Ramos (cell line): ENCODE results near the gene CSRNP3.
"Not testable (repeated sequence)": the region's sequence is repeated elsewhere in the genome, so short reads cannot be mapped to it uniquely, and the experiment has no call there.

Experiments used
- in situ Hi-C: fragments of 300-500 bp; cut with MboI; formaldehyde crosslinking; loops from one replicate; pipeline ENCODE4 v1.14.3; 2022; ENCODE audit warnings: low sequenced_read_pairs; ENCODE audit not compliant: unreplicated experiment

The CSRNP3 gene

DNA sequence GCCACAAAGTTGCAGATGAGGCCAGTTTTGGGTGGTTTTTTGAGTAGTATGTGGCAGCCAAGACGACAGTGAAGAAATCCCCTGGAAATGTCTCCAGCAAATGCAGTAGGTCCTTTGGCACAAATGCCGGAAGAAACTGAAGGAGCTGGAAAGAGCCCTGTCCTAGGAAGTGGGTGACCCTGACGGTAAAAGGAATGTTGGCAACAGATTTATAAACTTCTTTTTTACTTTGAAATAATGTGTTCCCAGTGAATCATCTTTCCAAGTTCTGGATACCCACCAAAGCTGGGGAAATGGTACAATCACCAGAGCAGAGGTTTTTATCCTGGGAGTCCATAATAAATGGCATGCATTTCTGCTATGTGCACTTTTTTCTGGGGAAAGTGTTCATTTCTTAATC lies 112.9 kb downstream of the CSRNP3 start:
- in situ Hi-C loops = no loop called here

DNA sequence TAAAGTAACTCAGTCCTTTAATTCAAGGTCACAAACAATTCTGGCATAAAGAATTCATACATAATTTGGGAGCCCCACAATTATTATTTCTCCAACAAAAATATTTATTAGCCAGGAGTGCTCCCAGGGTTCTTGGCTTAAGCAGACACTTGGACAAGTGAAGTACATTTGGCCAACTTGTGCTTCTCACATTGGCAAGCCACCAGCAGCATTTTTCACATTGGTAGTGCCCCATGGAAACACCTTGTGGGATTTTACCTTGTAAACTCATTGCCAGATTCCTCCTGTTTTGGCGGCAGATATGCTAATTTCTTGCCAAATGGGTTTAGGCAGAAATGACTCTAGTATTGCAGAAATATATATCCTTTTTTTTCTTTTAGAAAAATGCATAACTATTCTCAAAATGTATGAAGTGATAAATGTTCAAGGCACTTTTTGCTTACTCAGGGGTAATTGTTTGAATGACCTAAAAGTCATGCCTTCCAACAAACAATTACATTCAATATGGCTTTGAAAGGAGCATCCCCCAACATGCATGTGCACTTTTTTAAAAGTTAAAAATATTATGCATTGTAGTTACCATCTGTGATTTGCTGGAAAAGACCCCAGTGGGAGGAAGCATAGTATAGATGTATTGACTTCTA lies 113.5 kb downstream of the CSRNP3 start:
- in situ Hi-C loops = no loop called here

- in situ Hi-C loops = no loop called here
Measured at GRCh38 chr2:165584126-165584654, 114.7 kb downstream of the CSRNP3 start.

DNA sequence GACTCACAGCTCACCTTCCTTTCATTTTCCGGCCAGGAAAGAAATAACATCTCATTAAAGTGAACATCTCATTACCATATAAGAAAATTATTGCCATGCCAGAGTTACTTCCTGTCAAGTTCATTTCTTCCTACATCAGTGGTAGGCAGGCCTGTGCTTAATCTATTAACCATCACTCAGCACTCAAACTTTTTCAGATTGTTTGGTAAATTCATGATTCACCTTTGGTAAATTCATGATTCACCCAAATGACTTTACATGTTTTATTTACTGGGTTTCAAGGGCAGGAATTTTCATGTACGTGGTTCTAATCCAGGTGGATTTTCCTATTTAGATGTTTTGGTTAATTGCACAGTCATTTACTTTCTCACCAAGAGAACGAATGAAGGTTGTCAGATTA lies 116.5 kb downstream of the CSRNP3 start:
- in situ Hi-C loops = no loop called here

GRCh38 chr2:165587335-165587938 lies 117.9 kb downstream of the CSRNP3 start:
- in situ Hi-C loops = no loop called here

- in situ Hi-C loops = not testable (repeated sequence)
Measured at GRCh38 chr2:165590999-165591398, 121.5 kb downstream of the CSRNP3 start.

DNA sequence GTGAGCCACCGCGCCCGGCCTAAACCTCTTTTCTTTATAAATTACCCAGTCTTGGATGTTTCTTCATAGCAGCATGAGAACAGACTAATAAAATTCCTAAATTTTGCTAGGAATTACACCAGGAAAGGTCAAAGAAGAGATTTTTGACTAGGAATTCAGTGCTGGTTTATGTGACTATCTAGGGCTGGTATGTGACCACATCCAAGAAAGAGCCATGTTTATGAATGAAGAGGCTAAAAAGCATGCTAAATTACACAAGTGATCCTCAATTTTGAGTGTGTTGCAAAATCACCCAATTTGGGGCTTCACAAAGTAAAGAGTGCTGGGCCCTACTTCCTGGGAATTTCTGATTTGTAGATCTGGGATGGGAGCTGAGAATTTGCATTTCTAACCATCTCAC lies 123.6 kb downstream of the CSRNP3 start:
- in situ Hi-C loops = no loop called here

- in situ Hi-C loops = no loop called here
Measured at GRCh38 chr2:165594231-165594934, 124.9 kb downstream of the CSRNP3 start.

DNA sequence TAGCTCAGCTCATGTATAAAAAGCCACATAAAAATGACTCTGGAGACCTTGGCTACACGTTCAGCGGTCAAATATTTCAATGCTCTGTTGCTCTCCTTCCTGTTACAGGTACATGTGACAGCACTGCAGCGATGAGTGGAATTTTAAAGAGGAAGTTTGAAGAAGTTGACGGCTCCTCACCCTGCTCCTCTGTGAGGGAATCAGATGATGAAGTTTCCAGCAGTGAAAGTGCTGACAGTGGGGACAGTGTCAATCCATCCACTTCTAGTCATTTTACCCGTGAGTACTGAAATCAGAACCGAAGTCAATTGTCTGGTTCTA lies 125.4 kb downstream of the CSRNP3 start:
- in situ Hi-C loops = no loop called here

DNA sequence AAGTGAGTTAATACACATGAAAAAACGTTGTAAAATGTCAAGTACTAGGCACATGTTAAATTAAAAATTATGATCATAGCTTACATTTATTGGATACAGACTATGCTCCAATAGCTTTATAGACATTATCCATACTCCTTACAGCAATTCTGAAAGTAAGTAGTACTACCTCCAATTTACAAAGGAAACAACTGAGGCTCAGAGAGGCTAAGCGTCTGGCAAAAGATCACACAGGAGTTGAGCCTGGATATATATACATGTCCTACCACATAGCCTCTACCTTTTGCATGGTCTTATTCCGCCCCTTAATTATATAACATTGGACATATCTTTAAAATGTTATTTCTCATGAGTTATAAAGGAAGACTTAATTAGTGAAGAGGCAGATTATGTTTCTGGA lies 127.3 kb downstream of the CSRNP3 start:
- in situ Hi-C loops = no loop called here

GRCh38 chr2:165601065-165601830 lies 131.8 kb downstream of the CSRNP3 start:
- in situ Hi-C loops = no loop called here

DNA sequence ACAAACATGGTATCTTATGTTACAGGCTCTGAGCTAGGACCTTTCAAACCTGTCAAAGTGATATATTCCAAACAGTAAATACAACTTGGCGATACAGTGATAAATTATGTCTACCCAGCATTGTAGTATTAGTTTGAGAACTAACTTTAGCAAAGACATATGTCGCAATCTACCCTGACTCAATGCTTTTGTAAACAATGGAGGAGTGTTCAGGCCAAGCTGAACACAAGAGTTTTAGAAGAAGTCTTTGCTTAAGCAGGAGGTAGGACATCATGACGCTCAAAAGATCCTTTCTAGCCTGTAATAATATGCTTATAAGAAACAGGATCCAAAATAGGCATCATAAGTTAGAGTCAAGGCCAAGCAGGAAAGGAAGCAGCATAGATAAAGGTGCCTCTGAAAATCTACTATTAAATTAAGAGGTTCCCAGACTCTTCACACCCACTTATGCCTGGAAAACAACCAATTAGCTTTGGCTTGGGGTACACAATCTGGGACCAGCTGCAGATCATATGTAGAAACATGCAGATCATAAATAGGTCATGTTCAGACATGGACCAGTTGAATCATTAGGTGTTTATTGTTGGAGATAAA lies 132.5 kb downstream of the CSRNP3 start:
- in situ Hi-C loops = no loop called here

DNA sequence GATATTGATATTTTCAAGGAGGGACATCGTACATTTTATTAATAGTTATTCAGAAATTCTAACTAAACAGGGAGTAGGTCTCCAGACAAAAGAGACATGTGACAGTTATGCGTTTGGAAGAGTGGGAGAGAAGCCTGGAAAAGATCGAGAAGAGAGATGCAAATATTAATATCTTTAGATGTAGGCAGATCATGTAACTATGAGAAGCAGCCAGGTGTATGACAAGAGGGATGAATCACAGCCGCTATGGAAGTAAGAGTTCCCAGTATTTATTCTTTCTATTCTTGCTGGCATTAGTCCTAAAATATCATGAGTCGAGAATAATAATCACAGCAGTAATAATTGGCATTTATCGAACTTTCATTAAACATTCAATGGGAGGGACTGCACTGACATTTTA lies 140.2 kb downstream of the CSRNP3 start:
- in situ Hi-C loops = no loop called here

GRCh38 chr2:165610591-165611029 lies 141.1 kb downstream of the CSRNP3 start:
- in situ Hi-C loops = no loop called here

DNA sequence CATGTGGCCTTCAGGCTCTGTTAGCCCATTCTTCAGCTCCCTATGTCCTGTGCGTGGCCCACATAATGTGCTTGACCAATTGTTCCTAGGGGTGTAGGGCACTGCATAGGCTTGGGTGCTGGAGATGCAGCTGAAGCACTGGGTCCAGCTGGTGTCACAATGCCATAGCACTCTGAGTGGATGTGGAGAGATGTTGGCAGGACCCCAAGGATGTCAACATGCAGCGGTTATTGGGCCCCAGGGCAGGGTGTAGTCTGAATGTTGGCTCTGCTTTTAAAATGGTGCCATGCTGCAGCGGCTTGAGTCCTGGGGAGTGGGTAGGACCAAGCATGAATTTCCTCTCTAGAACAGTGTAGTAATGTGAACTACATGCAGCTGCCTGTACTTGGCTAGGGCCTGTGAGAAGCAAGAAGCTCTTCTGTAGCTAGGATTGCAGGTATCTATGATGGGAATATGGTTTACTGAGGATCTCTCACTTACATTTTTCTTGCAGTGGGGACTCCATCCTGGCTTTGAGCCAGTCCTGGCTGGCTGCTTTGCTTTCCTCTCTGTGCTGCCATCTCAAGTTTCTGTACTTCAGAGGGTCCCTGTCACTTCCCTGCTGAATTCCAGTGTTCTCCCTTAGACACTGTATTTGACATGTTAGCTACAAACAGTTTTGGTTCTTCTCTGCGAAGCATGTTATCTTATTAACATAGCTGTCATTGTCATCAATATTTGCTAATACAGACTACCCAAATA lies 148.4 kb downstream of the CSRNP3 start:
- in situ Hi-C loops = no loop called here

- in situ Hi-C loops = no loop called here
Measured at GRCh38 chr2:165618806-165619205, 149.3 kb downstream of the CSRNP3 start.

DNA sequence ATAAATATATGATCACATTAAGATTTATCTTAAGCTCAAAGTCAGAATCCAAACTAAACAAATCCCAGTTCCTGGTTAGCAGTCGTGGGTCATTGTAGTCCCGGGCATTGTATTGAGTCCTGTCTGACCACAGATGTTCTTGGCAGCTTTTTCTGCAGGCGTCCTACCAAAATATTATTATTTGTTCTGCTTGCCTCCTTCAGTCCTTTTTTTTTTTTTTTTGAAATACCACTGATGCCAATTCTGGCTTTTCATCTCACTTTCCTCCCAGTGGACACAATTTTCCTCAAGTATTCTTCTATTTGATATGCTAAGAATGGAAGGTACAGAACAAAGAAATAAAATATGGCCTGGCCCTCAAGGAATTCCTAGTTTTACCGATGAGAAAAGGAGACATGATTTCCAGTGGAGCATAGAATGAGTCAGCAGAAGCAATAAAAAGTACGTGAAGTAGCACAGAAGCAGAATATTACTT lies 151.6 kb downstream of the CSRNP3 start:
- in situ Hi-C loops = no loop called here

- in situ Hi-C loops = no loop called here
Measured at GRCh38 chr2:165623161-165623560, 153.7 kb downstream of the CSRNP3 start.

- in situ Hi-C loops = no loop called here
Measured at GRCh38 chr2:165623783-165624469, 154.4 kb downstream of the CSRNP3 start.
